Epithelial cell of proximal tubule (primary cell): Measurements from ENCODE around the gene CACNG4. TPM values are rescaled to one million over a fixed set of nuclear protein-coding genes. Genes with fewer than 3 reads are reported as not detected.

Experiments used
- DNase-seq: peaks from one replicate; pipeline ENCODE4 v3.0.0-alpha.2; 2011; ENCODE audit warnings: low read depth
- H3K4me3 ChIP-seq: 2 replicates; pipeline ENCODE4 v1.5.1; 2011; ENCODE audit warnings: low read depth, mild to moderate bottlenecking, low read length
- CTCF ChIP-seq: conservative IDR thresholded peaks from 2 replicates; pipeline ENCODE4 v1.5.1; 2012; ENCODE audit warnings: low read depth, mild to moderate bottlenecking, low read length
- total RNA-seq: library from RNA; depleted of rRNA; stranded (reverse); fragments of >200 nt; gene quantifications from 2 replicates; pipeline ENCODE4 v1.2.3, GENCODE V29; 2015

Gene CACNG4
- 0.14 and 0.29 TPM in 2 replicates for total RNA-seq

GRCh38 chr17:66963909-66964771 is at the start of gene CACNG4:
CACNG4 (plus strand) TSS chr17:66964707; CDS start chr17:66964912, 205 bp downstream.
- no peak for DNase-seq
- no peak for TF ChIP-seq CTCF
- H3K4me3 ChIP-seq: no peak within 1 kb of the TSS

DNA sequence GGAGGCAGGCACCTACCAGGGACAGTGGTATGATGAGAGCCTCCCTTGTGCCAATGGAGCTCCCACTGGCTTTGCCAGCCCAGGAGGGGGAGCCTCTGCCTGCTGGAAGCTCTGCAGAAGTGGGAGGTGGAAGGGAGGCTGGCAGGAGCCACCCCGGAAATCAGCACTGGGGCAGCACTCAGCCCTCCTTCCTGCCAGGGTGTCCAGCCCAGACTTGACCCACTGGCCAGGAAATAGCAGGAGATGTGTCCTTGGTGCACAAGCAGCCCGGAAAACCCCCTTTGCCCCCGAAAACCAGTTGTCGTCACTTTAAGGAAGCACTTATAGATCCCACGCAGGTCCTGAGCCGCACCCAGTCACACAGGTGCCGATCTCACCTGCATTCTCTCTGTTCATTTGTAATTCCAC is 49.3 kb upstream of the CACNG4 start:
- no peak overlapping the region for H3K4me3 ChIP-seq
- DNase-seq: no peak
- peak; percentile 65 for TF ChIP-seq CTCF

DNA sequence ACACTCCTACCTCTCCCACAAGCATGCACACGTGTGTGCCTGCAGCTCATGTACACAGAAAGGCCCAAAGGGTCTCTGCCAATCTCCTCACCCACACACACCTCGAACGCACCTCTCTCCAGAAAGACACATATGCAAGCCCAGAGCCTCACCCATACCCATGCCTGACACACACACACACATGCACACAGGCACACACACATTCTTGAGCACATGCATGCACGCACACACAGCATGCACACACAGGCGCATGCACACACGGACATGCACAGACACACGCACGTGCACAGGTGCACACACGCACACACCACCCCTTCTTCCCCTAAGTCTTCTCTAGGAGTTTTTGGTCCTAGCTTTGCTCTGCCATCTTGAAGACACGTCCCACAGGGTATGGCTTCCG is 48.7 kb upstream of the CACNG4 start:
- DNase-seq: no peak
- H3K4me3 ChIP-seq: no peak overlapping the region
- no peak for TF ChIP-seq CTCF

DNA sequence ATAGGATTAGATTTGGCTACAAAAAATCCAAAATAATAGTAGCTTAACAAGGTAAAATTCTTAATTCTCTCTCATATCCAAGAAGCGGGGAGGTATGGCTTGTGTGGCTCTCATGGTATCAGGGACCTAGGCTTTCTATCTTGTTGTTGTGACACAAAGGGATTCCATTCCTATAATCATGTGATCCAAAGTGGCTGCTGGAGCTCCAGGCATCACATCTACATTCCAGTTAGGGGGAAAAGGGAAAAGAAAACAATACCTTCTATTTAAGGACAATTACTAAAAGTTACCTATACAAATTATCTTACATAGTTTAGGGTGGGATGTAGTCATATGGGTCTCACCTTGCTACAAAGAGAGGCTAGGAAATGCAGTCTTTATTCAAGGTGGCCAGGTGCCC is 47.6 kb upstream of the CACNG4 start:
- TF ChIP-seq CTCF: no peak

GRCh38 chr17:66918896-66919295 is 45.6 kb upstream of the CACNG4 start:
- DNase-seq: no peak
- H3K4me3 ChIP-seq: no peak overlapping the region
- no peak for TF ChIP-seq CTCF

More for the DNA sequence above, 47.6 kb upstream of the CACNG4 start:
- DNase-seq: no peak
- H3K4me3 ChIP-seq: no peak overlapping the region

DNA sequence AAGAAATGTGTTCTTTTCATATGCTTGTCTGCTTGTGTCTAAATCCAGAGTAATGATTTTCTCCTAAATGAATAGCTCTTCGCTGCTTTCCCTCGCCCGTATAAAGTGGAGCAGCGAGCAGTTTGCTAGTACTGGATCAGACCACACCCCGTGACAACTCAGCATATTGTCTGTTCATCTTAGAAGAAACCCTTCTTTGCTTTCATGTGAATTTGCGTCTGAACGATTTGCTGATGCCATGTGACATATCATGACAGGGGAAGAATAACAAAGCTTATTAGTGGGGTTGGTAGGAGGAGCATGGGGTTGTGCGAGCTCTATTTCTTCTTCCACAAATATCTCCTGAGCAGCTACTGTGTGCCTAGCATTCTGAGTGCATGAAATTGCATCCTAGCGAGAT is 44.1 kb upstream of the CACNG4 start:
- TF ChIP-seq CTCF: no peak
- H3K4me3 ChIP-seq: no peak overlapping the region
- no peak for DNase-seq

DNA sequence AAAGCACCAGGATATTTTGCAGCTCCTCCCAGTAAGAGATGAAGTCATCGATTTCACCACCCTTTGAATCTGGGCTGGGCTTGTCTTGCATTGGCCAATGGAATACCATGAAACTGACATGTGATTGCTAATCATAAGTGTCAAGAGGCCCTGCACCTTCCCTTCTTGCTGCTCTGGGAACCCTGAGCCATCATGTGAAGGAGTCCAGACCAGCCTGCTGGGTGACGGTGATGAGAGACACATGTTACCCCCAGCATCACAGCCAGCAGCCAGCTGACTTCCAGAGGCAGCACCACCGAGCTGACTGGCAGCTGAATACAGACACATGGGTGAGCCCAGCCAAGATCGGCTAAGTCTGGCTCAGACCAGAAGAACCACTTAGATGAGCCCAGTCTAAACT is 43.6 kb upstream of the CACNG4 start:
- H3K4me3 ChIP-seq: no peak overlapping the region
- no peak for DNase-seq
- no peak for TF ChIP-seq CTCF
